Left ventricle myocardium superior (tissue), 1 donor: ENCODE measurements around the gene ARHGEF1. TPM values are rescaled to one million over a fixed set of nuclear protein-coding genes. Genes with fewer than 3 reads are reported as not detected.
"Not testable (repeated sequence)": the region's sequence is repeated elsewhere in the genome, so short reads cannot be mapped to it uniquely, and the experiment has no call there.

Source experiments
- ATAC-seq: fragments of 200-7000 bp; cut with Tn5 transposase; one replicate; pipeline ENCODE4 v1.9.1; 2020; ENCODE audit warnings: mild to moderate bottlenecking, moderate library complexity
- DNase-seq: peaks from one replicate; pipeline ENCODE4 v3.0.0-alpha.2; 2020
- intact Hi-C: fragments of 100-400 bp; cut with micrococcal nuclease; formaldehyde crosslinking; loops from one replicate; pipeline ENCODE4 v1.11.0; 2022
- microRNA-seq: library from miRNA; unstranded; fragments of <30 nt; microRNA quantifications from one replicate; pipeline ENCODE4 v1.2.0, GENCODE V29; 2020; ENCODE audit warnings: borderline number of aligned reads
- total RNA-seq: library from RNA; stranded (reverse); fragmentation: NEBNext Ultra II Directional; extraction: Animal tissue kit (Norgen Biotek cat#: 25700); gene quantifications from one replicate; pipeline ENCODE4 v1.2.1, GENCODE V29; 2021
- donor health status: DM: no; HTN: yes; CAD: no; lungs with severe emphysema.

The ARHGEF1 gene
- total RNA-seq, 1 donor from 2014 or later, result 26.9 TPM

GRCh38 chr19:41937525-41938468 is 54.8 kb downstream of the ARHGEF1 start:
- DNase-seq (no peak), ATAC-seq (no peak)
- intact Hi-C loops, result no loop called here

DNA sequence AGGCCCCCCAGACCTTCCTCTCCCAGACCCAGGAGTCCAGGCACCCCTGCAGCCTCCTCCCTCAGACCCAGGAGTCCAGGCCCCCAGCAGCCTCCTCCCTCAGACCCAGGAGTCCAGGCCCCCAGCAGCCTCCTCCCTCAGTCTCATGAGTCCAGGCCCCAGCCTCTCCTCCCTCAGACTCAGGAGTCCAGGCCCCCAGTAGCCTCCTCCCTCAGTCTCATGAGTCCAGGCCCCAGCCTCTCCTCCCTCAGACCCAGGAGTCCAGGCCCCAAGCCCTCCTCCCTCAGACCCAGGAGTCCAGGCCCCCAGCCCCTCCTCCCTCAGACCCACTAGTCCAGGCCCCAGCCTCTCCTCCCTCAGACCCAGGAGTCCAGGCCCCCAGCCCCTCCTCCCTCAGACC is 56.2 kb downstream of the ARHGEF1 start:
- ATAC-seq, DNase-seq, intact Hi-C loops: not testable (repeated sequence)

DNA sequence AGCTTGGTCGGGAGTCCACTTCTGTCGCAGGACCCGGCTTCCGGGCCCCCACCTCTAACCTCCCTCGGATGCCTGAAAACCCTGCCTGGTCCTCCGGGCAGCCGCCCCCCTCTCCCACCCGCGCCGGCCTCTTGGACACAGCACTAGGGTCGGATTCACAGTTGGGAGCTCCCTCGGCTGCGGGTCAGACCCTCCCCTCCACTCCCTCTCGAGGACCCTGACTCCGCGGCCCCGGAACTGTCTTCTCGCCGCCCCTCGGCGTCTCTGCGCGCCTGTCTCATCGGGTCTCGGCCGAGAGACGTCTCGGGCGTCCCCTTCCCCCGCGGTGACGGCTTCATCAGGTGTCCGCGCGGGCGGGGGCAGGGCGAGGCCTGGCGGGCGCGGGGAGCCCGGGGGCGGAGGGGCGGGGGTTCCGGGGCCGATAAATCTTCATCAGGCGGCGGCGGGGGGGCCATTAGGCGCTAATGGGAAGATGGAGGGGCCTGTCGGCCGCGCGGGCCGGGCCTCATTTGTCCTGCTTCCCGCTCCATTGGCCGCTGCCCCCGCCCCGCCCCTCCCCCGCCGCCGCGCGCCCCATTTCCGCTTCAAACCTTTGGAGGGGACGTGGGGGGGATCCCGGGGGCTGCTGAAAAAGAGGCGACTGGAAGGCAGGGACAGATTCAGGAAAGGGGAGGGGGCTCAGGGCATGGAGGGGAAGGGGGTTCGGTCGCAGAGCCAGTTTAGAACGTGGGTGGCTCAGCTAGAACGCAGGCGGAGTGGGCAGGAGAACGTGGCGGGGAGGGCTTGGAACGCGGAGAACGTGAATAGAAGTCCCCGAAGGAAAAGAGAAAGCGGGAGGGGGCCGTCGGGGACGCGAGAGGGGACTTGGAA is 57.1 kb downstream of the ARHGEF1 start:
- ATAC-seq, result peak; percentile 26
- intact Hi-C loops, result no loop called here
- DNase-seq, result peak; percentile 42

DNA sequence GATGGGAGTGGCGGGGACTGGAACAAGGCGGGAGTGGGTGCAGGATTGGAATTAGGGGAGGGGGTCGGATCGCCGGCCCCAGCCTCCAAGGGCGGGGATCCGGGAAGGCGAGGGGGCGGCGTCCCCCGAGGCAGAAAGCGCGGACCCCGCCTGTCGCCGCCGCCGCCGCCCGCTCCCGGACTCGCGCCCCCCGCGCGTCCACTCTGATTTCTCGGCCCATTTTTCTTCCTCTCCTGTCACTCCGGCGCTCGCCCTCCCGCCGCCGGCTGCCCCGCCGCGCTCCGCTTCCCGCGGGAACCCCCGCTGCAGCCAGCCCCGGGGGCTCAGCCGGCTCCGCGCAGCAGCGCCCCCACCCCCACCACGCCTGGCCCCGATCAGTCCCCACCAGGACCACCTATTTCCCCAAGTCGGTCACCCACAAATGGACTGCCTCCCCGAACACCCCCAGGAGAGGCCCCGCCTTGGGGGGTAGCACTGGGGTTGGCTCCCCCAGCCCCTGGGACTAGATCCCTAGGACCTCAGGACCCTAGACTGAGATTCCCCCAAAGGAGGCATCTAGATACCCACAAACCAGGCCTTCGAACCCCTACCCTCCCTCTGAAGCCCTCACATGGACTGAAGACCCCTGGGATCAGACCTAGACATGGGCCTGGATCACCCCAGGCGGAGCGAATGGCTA is 57.9 kb downstream of the ARHGEF1 start:
- intact Hi-C loops, result no loop called here

DNA sequence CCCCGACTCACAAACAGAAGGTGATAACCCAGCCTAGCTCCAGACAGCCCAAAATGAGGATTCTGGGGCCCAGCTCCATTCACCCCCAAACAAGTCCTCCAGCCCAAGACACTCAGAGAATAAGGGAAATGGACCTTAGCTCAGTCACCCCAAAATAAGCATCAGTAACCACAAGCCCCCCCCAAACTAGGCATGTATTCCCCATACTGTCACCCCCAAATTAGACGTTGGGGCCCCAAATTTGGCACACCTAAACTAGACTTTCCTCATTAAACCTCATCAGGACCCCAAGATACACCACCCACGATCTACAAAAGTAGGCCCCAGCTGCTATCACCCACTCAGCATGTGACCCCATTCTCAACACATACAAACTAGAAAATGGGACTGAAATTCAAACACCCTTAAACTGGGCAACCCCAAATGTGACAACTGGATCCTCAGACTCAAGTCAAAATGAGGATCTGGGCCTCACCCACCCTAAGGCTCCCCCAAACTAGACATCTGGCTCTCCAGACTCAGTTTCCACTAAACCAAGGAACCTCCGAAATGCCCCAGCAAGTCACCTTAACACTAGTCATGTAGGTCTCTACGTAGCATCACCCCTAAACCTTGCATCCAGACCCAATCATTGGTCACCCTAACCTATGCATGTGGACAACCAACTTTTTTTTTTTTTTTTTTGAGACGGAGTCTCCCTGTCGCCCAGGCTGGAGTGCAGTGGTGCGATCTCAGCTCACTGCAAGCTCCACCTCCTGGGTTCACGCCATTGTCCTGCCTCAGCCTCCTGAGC is 58.6 kb downstream of the ARHGEF1 start:
- DNase-seq, result no peak
- ATAC-seq, result no peak
- intact Hi-C loops, result no loop called here

More for the DNA sequence above, 57.9 kb downstream of the ARHGEF1 start:
- DNase-seq (no peak), ATAC-seq (no peak)

DNA sequence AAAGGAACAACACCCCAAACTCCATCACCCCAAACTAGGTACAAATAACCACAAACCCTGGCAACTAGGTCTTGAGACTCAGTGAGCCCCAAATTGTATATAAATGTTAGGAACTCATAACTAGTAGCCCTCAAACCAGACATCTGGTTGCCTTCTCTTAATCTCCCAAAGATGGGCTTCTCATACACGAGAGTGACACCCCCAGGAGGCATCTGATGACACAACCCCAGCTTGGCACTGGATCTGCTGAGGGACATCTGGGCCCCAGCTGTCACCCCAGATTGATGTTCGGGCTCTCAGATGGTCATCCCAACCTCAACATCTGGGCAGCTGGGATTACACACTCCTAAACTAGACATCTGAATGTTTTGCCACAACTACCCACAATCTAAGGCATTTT is 61.4 kb downstream of the ARHGEF1 start:
- intact Hi-C loops, result no loop called here
- no peak for DNase-seq
- no peak for ATAC-seq

- DNase-seq, result no peak
- intact Hi-C loops, result no loop called here
- no peak for ATAC-seq
Measured at GRCh38 chr19:41945135-41945766, 62.3 kb downstream of the ARHGEF1 start.

- DNase-seq, result no peak
- intact Hi-C loops, result no loop called here
- no peak for ATAC-seq
Measured at GRCh38 chr19:41947091-41947490, 64.1 kb downstream of the ARHGEF1 start.

DNA sequence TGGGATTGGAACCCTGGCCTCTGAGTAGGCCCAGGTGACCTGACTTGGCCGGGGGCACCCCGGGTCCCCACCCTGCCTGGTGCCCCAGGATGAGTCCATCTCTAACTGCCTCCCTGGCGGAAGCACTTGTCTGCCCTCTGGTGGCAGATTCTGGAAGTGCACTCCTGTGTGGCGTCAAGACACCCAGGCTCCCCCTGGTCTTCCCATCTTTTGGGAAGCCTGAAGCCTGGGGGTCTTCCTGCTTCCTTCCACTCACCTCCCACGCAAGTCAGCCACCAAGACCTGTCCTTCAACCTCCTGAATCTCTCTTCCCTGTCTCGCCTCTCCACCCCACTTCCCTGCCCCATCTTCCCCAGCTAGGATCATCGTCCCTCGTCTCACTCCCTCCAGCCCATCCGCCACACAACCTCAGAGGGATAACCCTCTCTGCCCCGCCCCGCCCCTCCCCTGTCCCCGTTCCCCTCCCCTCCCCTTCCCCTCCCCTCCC is 68.7 kb downstream of the ARHGEF1 start:
- ATAC-seq (peak; percentile 74), DNase-seq (peak; percentile 86)
- intact Hi-C loops, result no loop called here

GRCh38 chr19:41955521-41955920 is 72.5 kb downstream of the ARHGEF1 start:
- intact Hi-C loops, result no loop called here
- DNase-seq (no peak), ATAC-seq (no peak)

DNA sequence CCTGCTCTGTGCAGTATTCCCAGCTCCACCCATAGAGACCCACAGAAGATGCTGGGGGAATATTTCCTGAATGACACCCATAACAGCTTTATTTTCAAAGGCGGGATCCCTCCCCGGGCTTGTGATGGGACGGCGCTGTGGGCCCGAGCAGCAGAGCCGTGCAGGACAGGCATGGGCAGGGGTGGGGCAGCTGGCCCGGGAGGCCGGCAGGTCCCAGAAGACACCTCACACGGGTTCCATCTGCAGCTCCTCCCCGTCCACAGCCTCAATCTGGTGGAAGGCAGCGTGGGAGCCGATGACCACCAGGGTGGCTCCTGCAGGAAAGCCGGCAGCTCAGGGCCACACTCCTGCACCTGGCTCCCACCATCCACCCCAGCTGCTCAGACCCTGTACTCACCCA is 73.6 kb downstream of the ARHGEF1 start:
- DNase-seq (no peak), ATAC-seq (no peak)
- intact Hi-C loops, result no loop called here

Small RNAs within 50 kb of the gene (microRNA-seq; reads per million reads assigned to microRNA genes)
- not detected for gene MIR6797

Other genes starting within 250 kb of the ARHGEF1 start
- gene CEACAM7, start 194.9 kb upstream of the ARHGEF1 start, total RNA-seq, result not detected
- not detected for gene CEACAM5, start 174.6 kb upstream of the ARHGEF1 start, total RNA-seq
- not detected for gene CEACAM6, start 127.7 kb upstream of the ARHGEF1 start, total RNA-seq
- gene CEACAM3, start 86.6 kb upstream of the ARHGEF1 start, total RNA-seq, result 0.32 TPM
- gene LYPD4, start 38.5 kb upstream of the ARHGEF1 start, total RNA-seq, result not detected
- not detected for gene DMRTC2, start 38.1 kb upstream of the ARHGEF1 start, total RNA-seq
- gene RPS19, start 22.9 kb upstream of the ARHGEF1 start, total RNA-seq, result 559 TPM
- gene CD79A, start 5.9 kb upstream of the ARHGEF1 start, total RNA-seq, result not detected
- gene ERFL, start 45.3 kb downstream of the ARHGEF1 start, total RNA-seq, result not detected
- 61.0 TPM for gene RABAC1, start 76.1 kb downstream of the ARHGEF1 start, total RNA-seq
- 416 TPM for gene ATP1A3, start 111.0 kb downstream of the ARHGEF1 start, total RNA-seq
- 5.4 TPM for gene GRIK5, start 187.0 kb downstream of the ARHGEF1 start, total RNA-seq
- 10.2 TPM for gene ZNF574, start 193.0 kb downstream of the ARHGEF1 start, total RNA-seq
- gene POU2F2, start 249.3 kb downstream of the ARHGEF1 start, total RNA-seq, result 1.8 TPM